Neural cell (in vitro differentiated cells): ENCODE data around the gene SCD. TPM values are rescaled to one million over a fixed set of nuclear protein-coding genes. Genes with fewer than 3 reads are reported as not detected.

ENCODE experiments used
- H2AFZ ChIP-seq: fragments of 200-600, 300-800 bp; sonication (generic), shearing (Covaris generic); 2 replicates; pipeline ENCODE4 v1.6.0; 2014; ENCODE audit warnings: low read depth, mild to moderate bottlenecking, antibody characterized with exemption, low read length, moderate library complexity
- H3F3A ChIP-seq: fragments of 200-600 bp; shearing (Covaris generic); 2 replicates; pipeline ENCODE4 v1.6.1; 2016; ENCODE audit warnings: mild to moderate bottlenecking, moderate library complexity, mixed read lengths, antibody characterized with exemption, low read length; ENCODE audit not compliant: insufficient read depth, poor library complexity, severe bottlenecking
- H3K27ac ChIP-seq: fragments of 200-600, 300-800 bp; sonication (generic), shearing (Covaris generic); 2 replicates; pipeline ENCODE4 v1.5.1; 2014; ENCODE audit warnings: mild to moderate bottlenecking, low read length, moderate library complexity
- H3K27me3 ChIP-seq: fragments of 300-800, 200-600 bp; sonication (generic), shearing (Covaris generic); 2 replicates; pipeline ENCODE4 v1.6.0; 2014; ENCODE audit warnings: mild to moderate bottlenecking, low read depth, low read length, moderate library complexity; ENCODE audit not compliant: insufficient read depth
- H3K36me3 ChIP-seq: fragments of 300-800, 200-600 bp; sonication (generic), shearing (Covaris generic); 2 replicates; pipeline ENCODE4 v1.5.1; 2014; ENCODE audit warnings: mild to moderate bottlenecking, antibody characterized with exemption, low read length, moderate library complexity; ENCODE audit not compliant: insufficient read depth
- H3K4me2 ChIP-seq: fragments of 300-800, 200-600 bp; sonication (generic), shearing (Covaris generic); 2 replicates; pipeline ENCODE4 v1.6.0; 2014; ENCODE audit warnings: mild to moderate bottlenecking, low read length
- H3K4me3 ChIP-seq: fragments of 300-800, 200-600 bp; sonication (generic), shearing (Covaris generic); 2 replicates; pipeline ENCODE4 v1.5.1; 2014; ENCODE audit warnings: mild to moderate bottlenecking, low read length, moderate library complexity
- H3K79me2 ChIP-seq: fragments of 200-600 bp; shearing (Covaris generic); replicated peaks from 2 replicates; pipeline ENCODE4 v1.6.0; 2014; ENCODE audit warnings: mild to moderate bottlenecking, low read length, moderate library complexity; ENCODE audit not compliant: insufficient read depth
- H3K9ac ChIP-seq: fragments of 300-800, 200-600 bp; sonication (generic), shearing (Covaris generic); 2 replicates; pipeline ENCODE4 v1.6.1; 2016; ENCODE audit warnings: mild to moderate bottlenecking, low read length, mixed read lengths
- H3K9me2 ChIP-seq: fragments of 200-600 bp; shearing (Covaris generic); 2 replicates; pipeline ENCODE4 v1.6.1; 2016; ENCODE audit warnings: mild to moderate bottlenecking, low read length, mixed read lengths; ENCODE audit not compliant: insufficient read depth
- H3K9me3 ChIP-seq: fragments of 200-600, 300-800 bp; sonication (generic), shearing (Covaris generic); 2 replicates; pipeline ENCODE4 v1.6.1; 2016; ENCODE audit warnings: mild to moderate bottlenecking, mixed run types, low read length, moderate library complexity, mixed read lengths
- H4K20me1 ChIP-seq: fragments of 200-600 bp; shearing (Covaris generic); 2 replicates; pipeline ENCODE4 v1.6.1; 2016; ENCODE audit warnings: mild to moderate bottlenecking, mixed run types; ENCODE audit not compliant: insufficient read depth
- EP300 ChIP-seq: fragments of 450-650 bp; conservative IDR thresholded peaks from 2 replicates; pipeline ENCODE4 v1.6.1; 2014; ENCODE audit warnings: antibody characterized with exemption, mild to moderate bottlenecking, moderate library complexity; ENCODE audit not compliant: poor library complexity, severe bottlenecking
- EZH2 ChIP-seq: fragments of 200-600, 300-800 bp; shearing (Covaris generic), sonication (generic); IDR thresholded peaks from 2 replicates; pipeline ENCODE4 v1.6.1; 2014; ENCODE audit warnings: antibody characterized with exemption, low read length, borderline replicate concordance, mild to moderate bottlenecking; ENCODE audit not compliant: insufficient read depth, poor library complexity, severe bottlenecking
- MXI1 ChIP-seq: fragments of 450-650 bp; conservative IDR thresholded peaks from 2 replicates; pipeline ENCODE4 v1.6.1; 2014; ENCODE audit warnings: antibody characterized with exemption, mild to moderate bottlenecking; ENCODE audit not compliant: poor library complexity, severe bottlenecking
- POLR2AphosphoS5 ChIP-seq: IDR thresholded peaks from 2 replicates; pipeline ENCODE4 v1.6.1; 2012
- RAD21 ChIP-seq: fragments of 450-650 bp; conservative IDR thresholded peaks from 2 replicates; pipeline ENCODE4 v1.6.1; 2014; ENCODE audit warnings: antibody characterized with exemption, mild to moderate bottlenecking, moderate library complexity
- SMC3 ChIP-seq: fragments of 450-650 bp; conservative IDR thresholded peaks from 2 replicates; pipeline ENCODE4 v1.6.1; 2014; ENCODE audit warnings: antibody characterized with exemption, mild to moderate bottlenecking, moderate library complexity; ENCODE audit not compliant: poor library complexity
- TAF1 ChIP-seq: IDR thresholded peaks from 2 replicates; pipeline ENCODE4 v1.6.1; 2012; ENCODE audit warnings: low read depth
- polyA plus RNA-seq: library from polyadenylated mRNA; depleted of rRNA; stranded (reverse); fragments of >200 nt; gene quantifications from 2 replicates; pipeline ENCODE4 v1.2.3, GENCODE V29; 2014
- TF ChIP-seq, protein P1 (sequence below): fragments of 450-650 bp; IDR thresholded peaks from 2 replicates; pipeline ENCODE4 v1.5.1; 2014; ENCODE audit warnings: antibody characterized with exemption, mild to moderate bottlenecking, moderate library complexity; ENCODE audit not compliant: poor library complexity, severe bottlenecking
- TF ChIP-seq, protein P2 (sequence below): IDR thresholded peaks from 2 replicates; pipeline ENCODE4 v1.6.1; 2012; ENCODE audit warnings: borderline replicate concordance

The SCD gene
- polyA plus RNA-seq, 1 donor from 2014 or later: 82.9 TPM

DNA sequence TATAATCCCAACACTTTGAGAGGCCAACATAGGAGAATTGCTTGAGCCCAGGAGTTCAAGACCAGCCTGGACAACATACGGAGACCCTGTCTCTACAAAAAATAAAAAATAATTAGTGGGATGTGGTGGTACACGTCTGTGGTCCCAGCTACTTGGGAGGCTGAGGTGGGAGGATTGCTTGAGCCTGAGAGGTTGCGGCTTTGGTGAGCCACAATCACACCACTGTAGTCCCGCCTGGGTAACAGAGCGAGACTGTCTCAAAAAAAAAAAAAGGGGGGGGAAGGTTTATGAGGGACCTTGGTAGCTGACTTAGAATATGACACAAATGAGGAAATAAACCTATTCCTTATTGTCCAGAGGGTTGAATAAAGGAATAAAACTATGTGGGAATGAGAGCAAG, 30.8 kb downstream of the SCD start:
- Histone ChIP-seq H3K27me3 (no peaks in the 10 kb centered on the region), H3K4me3 (no peak overlapping the region), H3K9me2 (no peaks in the 10 kb centered on the region), H3K79me2 (peaks cover 10% of the 10 kb centered on the region), H2AFZ (no peak overlapping the region), H3K9me3 (no peaks in the 10 kb centered on the region), H3F3A (peaks cover 2% of the 10 kb centered on the region), H4K20me1 (no peaks in the 10 kb centered on the region), H3K9ac (no peak overlapping the region), H3K27ac (no peak overlapping the region), H3K36me3 (no peaks in the 10 kb centered on the region), H3K4me2 (no peak overlapping the region)
- no peak for TF ChIP-seq TAF1
- no peak for TF ChIP-seq RAD21
- no peak for TF ChIP-seq EZH2
- TF ChIP-seq, protein P1, sequence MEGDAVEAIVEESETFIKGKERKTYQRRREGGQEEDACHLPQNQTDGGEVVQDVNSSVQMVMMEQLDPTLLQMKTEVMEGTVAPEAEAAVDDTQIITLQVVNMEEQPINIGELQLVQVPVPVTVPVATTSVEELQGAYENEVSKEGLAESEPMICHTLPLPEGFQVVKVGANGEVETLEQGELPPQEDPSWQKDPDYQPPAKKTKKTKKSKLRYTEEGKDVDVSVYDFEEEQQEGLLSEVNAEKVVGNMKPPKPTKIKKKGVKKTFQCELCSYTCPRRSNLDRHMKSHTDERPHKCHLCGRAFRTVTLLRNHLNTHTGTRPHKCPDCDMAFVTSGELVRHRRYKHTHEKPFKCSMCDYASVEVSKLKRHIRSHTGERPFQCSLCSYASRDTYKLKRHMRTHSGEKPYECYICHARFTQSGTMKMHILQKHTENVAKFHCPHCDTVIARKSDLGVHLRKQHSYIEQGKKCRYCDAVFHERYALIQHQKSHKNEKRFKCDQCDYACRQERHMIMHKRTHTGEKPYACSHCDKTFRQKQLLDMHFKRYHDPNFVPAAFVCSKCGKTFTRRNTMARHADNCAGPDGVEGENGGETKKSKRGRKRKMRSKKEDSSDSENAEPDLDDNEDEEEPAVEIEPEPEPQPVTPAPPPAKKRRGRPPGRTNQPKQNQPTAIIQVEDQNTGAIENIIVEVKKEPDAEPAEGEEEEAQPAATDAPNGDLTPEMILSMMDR: no peak
- TF ChIP-seq EP300: no peak
- no peak for TF ChIP-seq SMC3
- no peak for TF ChIP-seq POLR2AphosphoS5
- no peak for TF ChIP-seq MXI1
- TF ChIP-seq, protein P2, sequence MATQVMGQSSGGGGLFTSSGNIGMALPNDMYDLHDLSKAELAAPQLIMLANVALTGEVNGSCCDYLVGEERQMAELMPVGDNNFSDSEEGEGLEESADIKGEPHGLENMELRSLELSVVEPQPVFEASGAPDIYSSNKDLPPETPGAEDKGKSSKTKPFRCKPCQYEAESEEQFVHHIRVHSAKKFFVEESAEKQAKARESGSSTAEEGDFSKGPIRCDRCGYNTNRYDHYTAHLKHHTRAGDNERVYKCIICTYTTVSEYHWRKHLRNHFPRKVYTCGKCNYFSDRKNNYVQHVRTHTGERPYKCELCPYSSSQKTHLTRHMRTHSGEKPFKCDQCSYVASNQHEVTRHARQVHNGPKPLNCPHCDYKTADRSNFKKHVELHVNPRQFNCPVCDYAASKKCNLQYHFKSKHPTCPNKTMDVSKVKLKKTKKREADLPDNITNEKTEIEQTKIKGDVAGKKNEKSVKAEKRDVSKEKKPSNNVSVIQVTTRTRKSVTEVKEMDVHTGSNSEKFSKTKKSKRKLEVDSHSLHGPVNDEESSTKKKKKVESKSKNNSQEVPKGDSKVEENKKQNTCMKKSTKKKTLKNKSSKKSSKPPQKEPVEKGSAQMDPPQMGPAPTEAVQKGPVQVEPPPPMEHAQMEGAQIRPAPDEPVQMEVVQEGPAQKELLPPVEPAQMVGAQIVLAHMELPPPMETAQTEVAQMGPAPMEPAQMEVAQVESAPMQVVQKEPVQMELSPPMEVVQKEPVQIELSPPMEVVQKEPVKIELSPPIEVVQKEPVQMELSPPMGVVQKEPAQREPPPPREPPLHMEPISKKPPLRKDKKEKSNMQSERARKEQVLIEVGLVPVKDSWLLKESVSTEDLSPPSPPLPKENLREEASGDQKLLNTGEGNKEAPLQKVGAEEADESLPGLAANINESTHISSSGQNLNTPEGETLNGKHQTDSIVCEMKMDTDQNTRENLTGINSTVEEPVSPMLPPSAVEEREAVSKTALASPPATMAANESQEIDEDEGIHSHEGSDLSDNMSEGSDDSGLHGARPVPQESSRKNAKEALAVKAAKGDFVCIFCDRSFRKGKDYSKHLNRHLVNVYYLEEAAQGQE: no peak

DNA sequence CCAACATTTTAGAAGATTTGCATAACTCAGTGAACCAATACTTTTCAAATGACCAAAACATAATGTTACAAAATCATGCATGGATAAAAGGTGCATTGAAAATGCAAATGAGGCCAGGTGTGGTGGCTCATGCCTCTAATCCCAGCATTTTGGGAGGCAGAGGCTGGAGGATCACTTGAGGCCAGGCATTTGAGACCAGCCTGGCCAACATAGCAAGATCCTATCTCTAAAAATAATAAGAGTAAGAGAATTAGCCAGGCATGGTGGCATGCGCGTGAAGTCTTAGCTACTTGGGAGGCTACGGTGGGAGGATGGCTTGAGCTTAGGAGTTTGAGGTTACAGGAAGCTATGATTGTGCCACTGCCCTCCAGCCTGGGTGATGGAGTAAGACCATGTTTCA, 33.4 kb downstream of the SCD start:
- H3K27me3 ChIP-seq: no peaks in the 10 kb centered on the region
- TF ChIP-seq RAD21 (no peak), EZH2 (no peak), SMC3 (no peak), TAF1 (no peak), MXI1 (no peak), EP300 (no peak), POLR2AphosphoS5 (no peak)
- TF ChIP-seq, protein P1: no peak
- TF ChIP-seq, protein P2: no peak
- no peak overlapping the region for H3K4me3 ChIP-seq
- no peak overlapping the region for H2AFZ ChIP-seq
- no peaks in the 10 kb centered on the region for H3K36me3 ChIP-seq
- no peaks in the 10 kb centered on the region for H4K20me1 ChIP-seq
- H3K9ac ChIP-seq: no peak overlapping the region
- no peaks in the 10 kb centered on the region for H3K9me2 ChIP-seq
- no peaks in the 10 kb centered on the region for H3F3A ChIP-seq
- peaks cover 7% of the 10 kb centered on the region for H3K79me2 ChIP-seq
- no peaks in the 10 kb centered on the region for H3K9me3 ChIP-seq
- H3K4me2 ChIP-seq: no peak overlapping the region
- no peak overlapping the region for H3K27ac ChIP-seq
